T-helper 2 cell treated with Interferon-gamma antibody and Interleukin-4, amounts not matched to agents 5 μg/mL and 100 μg/mL, for 36 hours (primary cell): ENCODE data around the gene NFRKB.
A peak's percentile ranks its signal among the peaks of the same experiment; 100 is the strongest.
"Not testable (repeated sequence)": the region's sequence is repeated elsewhere in the genome, so short reads cannot be mapped to it uniquely, and the experiment has no call there.

Experiments
- DNase-seq: peaks from one replicate; pipeline ENCODE4 v3.0.0; 2021; ENCODE audit warnings: low spot score
- H3K27ac Mint-ChIP-seq: one replicate; pipeline ENCODE4 v1.8.0; 2021; ENCODE audit warnings: mild to moderate bottlenecking, mixed read lengths
- H3K27me3 Mint-ChIP-seq: one replicate; pipeline ENCODE4 v1.8.0; 2021; ENCODE audit warnings: low read depth, mixed read lengths
- H3K36me3 Mint-ChIP-seq: one replicate; pipeline ENCODE4 v1.8.0; 2021; ENCODE audit warnings: low read depth, mixed read lengths
- H3K4me1 Mint-ChIP-seq: one replicate; pipeline ENCODE4 v1.8.0; 2021; ENCODE audit warnings: low read depth, mixed read lengths
- H3K4me3 Mint-ChIP-seq: one replicate; pipeline ENCODE4 v1.8.0; 2022; ENCODE audit warnings: mild to moderate bottlenecking, moderate library complexity, mixed read lengths
- H3K9me3 Mint-ChIP-seq: one replicate; pipeline ENCODE4 v1.8.0; 2021; ENCODE audit warnings: mixed read lengths

NFRKB gene

DNA sequence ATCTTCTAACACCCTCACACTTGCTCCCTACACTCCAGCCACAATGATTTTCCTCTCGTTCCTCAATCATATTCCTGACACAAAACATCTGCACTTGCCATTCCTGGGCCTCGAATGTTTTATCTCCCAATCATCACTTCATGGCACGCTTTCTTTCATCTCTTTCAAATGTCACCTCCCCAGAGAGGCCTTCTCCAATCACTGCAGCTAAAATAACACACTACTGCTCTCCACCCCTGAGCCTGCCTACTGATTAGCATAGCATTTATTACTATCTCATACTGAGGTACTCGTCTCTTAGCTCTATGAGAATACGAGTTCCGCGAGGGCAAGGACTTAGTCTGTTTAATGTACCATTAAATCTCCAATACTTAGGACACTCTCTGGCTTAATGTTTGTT is 23.5 kb downstream of the NFRKB start:
- H3K36me3 Mint-ChIP-seq, result peaks cover 64% of the 10 kb centered on the region

GRCh38 chr11:129868626-129869025 is 26.8 kb downstream of the NFRKB start:
- peaks cover 63% of the 10 kb centered on the region for H3K36me3 Mint-ChIP-seq

More for the DNA sequence above, 23.5 kb downstream of the NFRKB start:
- H3K27me3 Mint-ChIP-seq, result no peaks in the 10 kb centered on the region
- no peak overlapping the region for H3K4me3 Mint-ChIP-seq
- no peaks in the 10 kb centered on the region for H3K4me1 Mint-ChIP-seq
- no peaks in the 10 kb centered on the region for H3K9me3 Mint-ChIP-seq
- no peak for DNase-seq
- H3K27ac Mint-ChIP-seq, result no peak overlapping the region

GRCh38 chr11:129866311-129866710 is 29.1 kb downstream of the NFRKB start:
- DNase-seq, result no peak
- no peak overlapping the region for H3K4me3 Mint-ChIP-seq
- H3K9me3 Mint-ChIP-seq, result no peaks in the 10 kb centered on the region
- H3K27me3 Mint-ChIP-seq, result no peaks in the 10 kb centered on the region
- no peaks in the 10 kb centered on the region for H3K4me1 Mint-ChIP-seq
- H3K36me3 Mint-ChIP-seq, result peaks cover 61% of the 10 kb centered on the region
- H3K27ac Mint-ChIP-seq, result no peak overlapping the region

More at GRCh38 chr11:129868626-129869025, 26.8 kb downstream of the NFRKB start:
- H3K27ac Mint-ChIP-seq, H3K4me3 Mint-ChIP-seq, H3K4me1 Mint-ChIP-seq, H3K9me3 Mint-ChIP-seq, DNase-seq, H3K27me3 Mint-ChIP-seq: not testable (repeated sequence)

DNA sequence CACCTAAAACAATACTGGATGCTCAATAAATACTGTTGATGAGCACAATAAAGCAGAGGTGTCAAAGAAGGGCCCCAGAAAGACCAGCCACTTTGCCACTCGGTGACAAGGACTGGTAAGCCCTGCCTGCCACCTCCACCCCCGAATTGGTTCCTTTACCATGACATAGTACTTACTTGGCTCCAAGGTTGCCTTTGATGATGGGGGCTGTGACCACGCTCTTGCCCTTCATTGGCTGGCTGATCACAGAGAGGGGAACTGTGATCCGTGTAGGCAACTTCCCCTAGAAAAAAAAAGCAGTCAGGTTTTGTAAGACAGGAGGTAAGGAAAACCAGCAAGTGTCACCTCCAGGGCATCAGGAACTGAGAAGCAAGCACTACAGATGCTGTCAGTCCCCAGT is 29.7 kb downstream of the NFRKB start:
- Mint-ChIP-seq H3K9me3 (no peaks in the 10 kb centered on the region), H3K4me1 (no peaks in the 10 kb centered on the region), H3K36me3 (peaks cover 57% of the 10 kb centered on the region), H3K27ac (no peak overlapping the region), H3K4me3 (no peak overlapping the region), H3K27me3 (no peaks in the 10 kb centered on the region)
- no peak for DNase-seq

DNA sequence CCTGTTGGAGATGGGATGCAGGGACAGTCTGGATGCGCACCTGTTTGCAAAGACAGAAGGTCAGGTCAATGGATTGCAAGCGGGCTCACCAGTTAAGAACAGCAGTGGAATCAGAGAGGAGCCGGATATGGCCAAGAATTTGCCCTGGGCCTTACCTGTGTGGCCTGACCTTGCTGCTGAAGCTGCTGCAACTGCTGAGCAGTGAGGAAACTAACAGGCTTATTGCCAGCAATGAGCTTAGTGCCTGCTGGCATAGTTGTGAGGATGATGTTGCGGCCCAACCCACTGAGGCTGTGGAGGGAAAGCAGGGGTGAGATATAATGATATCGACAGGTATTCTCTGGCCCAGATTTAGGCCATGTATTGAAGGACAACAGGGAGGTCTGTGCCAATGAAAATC is 30.6 kb downstream of the NFRKB start:
- DNase-seq, result no peak
- Mint-ChIP-seq H3K4me1 (no peaks in the 10 kb centered on the region), H3K9me3 (no peaks in the 10 kb centered on the region), H3K27ac (no peak overlapping the region), H3K27me3 (no peaks in the 10 kb centered on the region), H3K4me3 (no peak overlapping the region), H3K36me3 (peaks cover 54% of the 10 kb centered on the region)

- no peaks in the 10 kb centered on the region for H3K27me3 Mint-ChIP-seq
- H3K9me3 Mint-ChIP-seq, result no peaks in the 10 kb centered on the region
- peak overlapping the region; percentile 58 for H3K27ac Mint-ChIP-seq
- no peak for DNase-seq
- peaks cover 2% of the 10 kb centered on the region for H3K4me1 Mint-ChIP-seq
- H3K36me3 Mint-ChIP-seq, result peaks cover 45% of the 10 kb centered on the region
- no peak overlapping the region for H3K4me3 Mint-ChIP-seq
Measured at GRCh38 chr11:129861702-129862522, 33.5 kb downstream of the NFRKB start.

DNA sequence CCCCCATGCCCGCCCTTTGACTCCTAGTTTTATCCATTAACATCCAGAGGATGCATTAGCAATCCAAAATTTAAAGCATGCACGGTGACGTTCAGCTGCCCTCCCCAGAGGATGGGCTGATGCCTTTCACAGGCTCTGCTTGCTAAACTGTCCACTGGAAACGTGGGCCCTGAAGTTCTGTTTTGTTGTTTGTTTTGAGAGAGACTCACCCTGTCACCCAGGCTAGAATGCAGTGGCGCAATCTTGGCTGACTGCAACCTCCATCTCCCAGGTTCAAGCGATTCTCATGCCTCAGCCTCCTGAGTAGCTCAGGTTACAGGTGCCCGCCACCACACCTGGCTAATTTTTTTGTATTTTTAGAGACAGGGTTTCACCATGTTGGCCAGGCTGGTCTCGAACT is 39.3 kb downstream of the NFRKB start:
- Mint-ChIP-seq H3K4me1 (peaks cover 30% of the 10 kb centered on the region), H3K27me3 (no peaks in the 10 kb centered on the region), H3K36me3 (peaks cover 8% of the 10 kb centered on the region), H3K27ac (no peak overlapping the region), H3K9me3 (no peaks in the 10 kb centered on the region), H3K4me3 (no peak overlapping the region)
- DNase-seq, result no peak

GRCh38 chr11:129855086-129855485 is 40.3 kb downstream of the NFRKB start:
- Mint-ChIP-seq H3K27me3 (no peaks in the 10 kb centered on the region), H3K27ac (peak overlapping the region; percentile 17), H3K36me3 (peaks cover 8% of the 10 kb centered on the region), H3K9me3 (no peaks in the 10 kb centered on the region), H3K4me1 (peaks cover 30% of the 10 kb centered on the region), H3K4me3 (no peak overlapping the region)
- DNase-seq, result no peak

- DNase-seq, result no peak
- Mint-ChIP-seq H3K27ac (peak overlapping the region; percentile 96), H3K4me3 (peak overlapping the region; percentile 70), H3K9me3 (no peaks in the 10 kb centered on the region), H3K27me3 (no peaks in the 10 kb centered on the region), H3K4me1 (peaks cover 30% of the 10 kb centered on the region), H3K36me3 (peaks cover 4% of the 10 kb centered on the region)
Measured at GRCh38 chr11:129854232-129854805, 41.1 kb downstream of the NFRKB start.

DNA sequence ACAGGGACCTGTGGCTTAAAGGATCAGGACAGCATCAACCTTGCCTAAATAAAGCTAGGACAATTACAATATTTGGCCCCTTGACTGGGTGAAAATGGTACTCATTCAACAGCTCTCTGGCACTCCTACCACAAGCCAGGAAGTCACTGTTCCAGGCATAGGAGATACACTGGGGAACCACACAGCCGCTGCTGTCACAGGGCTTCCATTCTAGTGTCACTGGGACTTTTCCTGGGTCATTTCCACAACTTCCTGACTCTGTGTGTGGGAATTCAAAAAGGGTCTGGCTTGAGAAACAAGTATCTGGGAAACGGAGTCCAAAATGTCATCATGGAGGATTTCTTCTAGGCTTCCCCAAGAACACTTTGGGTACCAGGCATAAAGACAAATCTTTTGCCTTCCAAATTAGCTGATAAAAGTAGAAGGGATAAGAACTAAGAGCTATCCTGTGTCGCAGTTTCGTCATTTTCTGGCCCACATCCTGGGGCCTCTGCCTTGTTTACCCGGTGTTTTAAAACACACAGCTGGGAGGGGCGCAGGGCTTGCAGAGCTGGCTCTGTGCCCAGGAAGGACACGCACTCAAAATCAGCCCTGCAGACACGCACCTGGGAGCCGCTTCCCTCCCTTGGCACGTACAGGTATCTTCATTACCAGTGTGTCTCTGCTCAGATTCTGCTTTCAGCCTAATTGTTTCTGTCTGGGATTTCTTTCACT is 41.7 kb downstream of the NFRKB start:
- peak overlapping the region; percentile 96 for H3K27ac Mint-ChIP-seq
- peak; percentile 13 for DNase-seq
- no peaks in the 10 kb centered on the region for H3K27me3 Mint-ChIP-seq
- H3K4me1 Mint-ChIP-seq, result peaks cover 29% of the 10 kb centered on the region
- no peaks in the 10 kb centered on the region for H3K9me3 Mint-ChIP-seq
- peak overlapping the region; percentile 70 for H3K4me3 Mint-ChIP-seq
- H3K36me3 Mint-ChIP-seq, result peaks cover 2% of the 10 kb centered on the region

- Mint-ChIP-seq H3K9me3 (no peaks in the 10 kb centered on the region), H3K4me3 (no peak overlapping the region), H3K36me3 (peaks cover 2% of the 10 kb centered on the region), H3K27ac (peak overlapping the region; percentile 96), H3K27me3 (no peaks in the 10 kb centered on the region), H3K4me1 (peaks cover 29% of the 10 kb centered on the region)
- DNase-seq, result no peak
Measured at GRCh38 chr11:129852125-129852740, 43.1 kb downstream of the NFRKB start.

DNA sequence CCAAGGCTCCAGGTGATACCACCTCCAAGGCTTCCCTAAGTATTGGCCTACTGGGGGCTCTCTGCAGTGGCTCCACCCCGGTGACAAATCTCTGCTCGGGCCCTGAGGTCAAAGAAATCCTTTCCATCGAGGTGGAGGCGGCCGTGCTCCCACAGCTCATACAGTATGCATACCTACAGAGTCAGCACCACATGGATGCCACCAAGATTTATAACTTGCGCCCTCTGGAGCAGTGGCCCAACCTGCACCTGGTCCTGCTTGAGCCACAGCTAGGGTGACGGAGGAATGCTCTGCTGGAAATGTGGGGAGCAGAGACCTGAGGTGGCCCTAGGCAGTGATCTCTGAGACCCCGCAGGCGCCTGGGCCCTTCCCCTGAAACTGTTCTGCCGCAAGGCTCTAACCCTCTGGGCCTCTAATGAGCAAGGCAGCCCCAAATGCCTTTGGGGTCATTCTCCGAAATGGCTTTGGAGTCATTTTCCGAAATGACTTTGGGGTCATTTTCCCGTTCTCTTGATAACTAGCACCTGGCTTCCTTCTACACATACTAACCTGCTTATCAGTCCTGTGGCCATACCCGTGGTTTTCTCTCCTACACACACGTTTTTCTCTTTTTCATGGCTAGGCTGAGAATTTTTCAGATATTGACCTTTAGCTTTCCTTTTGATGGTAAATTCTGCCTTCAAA is 45.8 kb downstream of the NFRKB start:
- H3K9me3 Mint-ChIP-seq, result no peaks in the 10 kb centered on the region
- no peak overlapping the region for H3K4me3 Mint-ChIP-seq
- H3K27me3 Mint-ChIP-seq, result no peaks in the 10 kb centered on the region
- peaks cover 2% of the 10 kb centered on the region for H3K36me3 Mint-ChIP-seq
- no peak overlapping the region for H3K27ac Mint-ChIP-seq
- peaks cover 36% of the 10 kb centered on the region for H3K4me1 Mint-ChIP-seq
- DNase-seq, result no peak

DNA sequence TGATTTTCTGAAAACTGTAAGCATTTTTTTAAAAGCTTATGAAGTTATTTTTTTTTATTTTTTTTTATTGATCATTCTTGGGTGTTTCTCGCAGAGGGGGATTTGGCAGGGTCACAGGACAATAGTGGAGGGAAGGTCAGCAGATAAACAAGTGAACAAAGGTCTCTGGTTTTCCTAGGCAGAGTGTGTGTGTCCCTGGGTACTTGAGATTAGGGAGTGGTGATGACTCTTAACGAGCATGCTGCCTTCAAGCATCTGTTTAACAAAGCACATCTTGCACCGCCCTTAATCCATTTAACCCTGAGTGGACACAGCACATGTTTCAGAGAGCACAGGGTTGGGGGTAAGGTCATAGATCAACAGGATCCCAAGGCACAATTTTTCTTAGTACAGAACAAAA is 48.0 kb downstream of the NFRKB start:
- peaks cover 11% of the 10 kb centered on the region for H3K27me3 Mint-ChIP-seq
- not testable (repeated sequence) for H3K9me3 Mint-ChIP-seq, H3K36me3 Mint-ChIP-seq, H3K27ac Mint-ChIP-seq, H3K4me3 Mint-ChIP-seq, DNase-seq
- H3K4me1 Mint-ChIP-seq, result peaks cover 19% of the 10 kb centered on the region
